Endothelial cell of umbilical vein (primary cell): Measurements from ENCODE around the gene ST8SIA6. TPM values are rescaled to one million over a fixed set of nuclear protein-coding genes. Genes with fewer than 3 reads are reported as not detected.

Source experiments
- BruUV-seq: library from RNA; stranded (reverse); fragments of 400-500 nt; replicated peaks from 2 replicates; lab custom pipeline; 2021; lab: Mats Ljungman, UMichigan
- CTCF ChIA-PET: fragments of 300-600, 350-600 bp; sonication (Branson Sonifier 250); formaldehyde crosslinking; loops from one replicate; lab custom pipeline; 2021; ENCODE audit warnings: antibody characterized with exemption, inconsistent platforms; lab: Charles Lee
- POLR2A ChIA-PET: fragments of 300-600, 350-600 bp; sonication (Branson Sonifier 250); formaldehyde crosslinking; loops from one replicate; lab custom pipeline; 2021; ENCODE audit warnings: antibody characterized with exemption, inconsistent platforms; lab: Charles Lee
- DNase-seq: peaks from one replicate; pipeline ENCODE4 v3.0.0-alpha.2; 2011; ENCODE audit warnings: low read depth, low spot score
- FAIRE-seq: peaks from 2 replicates; lab custom pipeline; 2011; peaks lifted over from hg19 to GRCh38; lab: Jason Lieb, UNC
- H2AFZ ChIP-seq: 2 replicates; pipeline ENCODE4 v1.6.0; 2012; ENCODE audit warnings: low read depth, low read length, control low read depth, inconsistent platforms
- H3K27ac ChIP-seq: 2 replicates; pipeline ENCODE4 v1.5.1; 2011; ENCODE audit warnings: low read depth, mild to moderate bottlenecking, control low read depth, low read length, moderate library complexity; ENCODE audit not compliant: insufficient read depth
- H3K27me3 ChIP-seq, 2 experiments: 2 replicates each; pipeline versions ENCODE4 v1.6.0 to v1.6.1; 2011; ENCODE audit warnings: low read length in 2 of 2, mixed read lengths in 1 of 2; ENCODE audit not compliant: control insufficient read depth in 2 of 2, insufficient read depth in 2 of 2
- H3K36me3 ChIP-seq, 2 experiments: 2 replicates in 1 of 2; 3 replicates in 1 of 2; pipeline ENCODE4 v1.5.1; 2011; ENCODE audit warnings: low read length in 2 of 2, mild to moderate bottlenecking in 1 of 2, moderate library complexity in 1 of 2; ENCODE audit not compliant: control insufficient read depth in 2 of 2, insufficient read depth in 2 of 2; ENCODE audit errors: extremely low read depth in 1 of 2
- H3K4me1 ChIP-seq: 3 replicates; pipeline ENCODE4 v1.5.1; 2011; ENCODE audit warnings: mild to moderate bottlenecking, low read length; ENCODE audit not compliant: control insufficient read depth, insufficient read depth; ENCODE audit errors: extremely low read depth
- H3K4me2 ChIP-seq: 2 replicates; pipeline ENCODE4 v1.6.1; 2011; ENCODE audit warnings: low read length, control low read depth, mixed read lengths; ENCODE audit not compliant: insufficient read depth
- H3K4me3 ChIP-seq, 3 experiments: fragments of 200-600 bp in 1 of 3; sonication (generic), shearing (Covaris generic) in 1 of 3; replicated peaks in 1 of 3; 2 replicates each; pipeline ENCODE4 v1.5.1; 2011 to 2016; ENCODE audit warnings: control low read depth in 3 of 3, low read length in 3 of 3, mild to moderate bottlenecking in 2 of 3, inconsistent platforms in 1 of 3, low read depth in 1 of 3, moderate library complexity in 1 of 3; ENCODE audit not compliant: insufficient read depth in 1 of 3
- H3K79me2 ChIP-seq: 2 replicates; pipeline ENCODE4 v1.6.0; 2012; ENCODE audit warnings: low read length, inconsistent platforms; ENCODE audit not compliant: control insufficient read depth, insufficient read depth
- H3K9ac ChIP-seq: replicated peaks from 2 replicates; pipeline ENCODE3; 2011; ENCODE audit warnings: low read length, control low read depth; ENCODE audit not compliant: insufficient read depth; ENCODE audit errors: extremely low read depth
- H3K9me1 ChIP-seq: replicated peaks from 3 replicates; pipeline ENCODE4 v1.6.0; 2011; ENCODE audit warnings: mild to moderate bottlenecking, low read length; ENCODE audit not compliant: control insufficient read depth, insufficient read depth; ENCODE audit errors: extremely low read depth
- H3K9me3 ChIP-seq: replicated peaks from 2 replicates; pipeline ENCODE4 v1.5.1; 2012; ENCODE audit warnings: low read length, inconsistent platforms; ENCODE audit not compliant: control insufficient read depth, insufficient read depth
- H4K20me1 ChIP-seq: replicated peaks from 2 replicates; pipeline ENCODE3; 2011; ENCODE audit warnings: mild to moderate bottlenecking, low read length; ENCODE audit not compliant: control insufficient read depth, insufficient read depth; ENCODE audit errors: extremely low read depth
- EZH2 ChIP-seq: IDR thresholded peaks from 2 replicates; pipeline ENCODE4 v1.6.1; 2012; ENCODE audit warnings: borderline replicate concordance, low read depth, mild to moderate bottlenecking, moderate library complexity, low read length, inconsistent platforms; ENCODE audit not compliant: severe bottlenecking
- FOS ChIP-seq: IDR thresholded peaks from 2 replicates; pipeline ENCODE4 v1.6.1; 2011; ENCODE audit warnings: mild to moderate bottlenecking, low read length, moderate library complexity, borderline replicate concordance; ENCODE audit not compliant: insufficient read depth
- GATA2 ChIP-seq: IDR thresholded peaks from 2 replicates; pipeline ENCODE4 v1.7.0; 2011; ENCODE audit warnings: low read depth, mild to moderate bottlenecking, moderate library complexity, mixed read lengths, low read length; ENCODE audit not compliant: insufficient read length, insufficient read depth
- JUN ChIP-seq: IDR thresholded peaks from 2 replicates; pipeline ENCODE4 v1.6.1; 2011; ENCODE audit warnings: borderline replicate concordance, low read depth; ENCODE audit not compliant: insufficient read length, insufficient read depth
- MYC ChIP-seq: IDR thresholded peaks from one replicate; pipeline ENCODE4 v1.6.1; 2011; ENCODE audit warnings: mild to moderate bottlenecking, low read depth, low read length
- POLR2A ChIP-seq: IDR thresholded peaks from 2 replicates; pipeline ENCODE4 v1.6.1; 2012; ENCODE audit warnings: low read depth, mild to moderate bottlenecking, control low read depth, low read length
- POLR2AphosphoS5 ChIP-seq: IDR thresholded peaks from 2 replicates; pipeline ENCODE4 v1.6.1; 2012; ENCODE audit warnings: low read depth, mild to moderate bottlenecking, control low read depth, low read length, moderate library complexity; ENCODE audit not compliant: insufficient read depth
- dilution Hi-C: fragments of 300-500 bp; cut with MboI; formaldehyde crosslinking; loops from one replicate; pipeline ENCODE4 v1.15.0; 2019; ENCODE audit warnings: low sequenced_read_pairs; ENCODE audit not compliant: extremely low pct_ligation_motif_present
- intact Hi-C: fragments of 100-400 bp; cut with micrococcal nuclease; formaldehyde crosslinking; loops from one replicate; pipeline ENCODE4 v1.10.0; 2022
- polyA plus RNA-seq, 4 experiments: library from polyadenylated mRNA; depleted of rRNA in 3 of 4; stranded (reverse) in 3 of 4; unstranded in 1 of 4; fragments of >200 nt; gene quantifications; 2 replicates each; pipeline versions ENCODE4 v1.2.1 to v1.2.3, GENCODE V29; 2011 to 2012; ENCODE audit warnings: missing spikeins in 1 of 4
- total RNA-seq: library from RNA; stranded (reverse); gene quantifications from 2 replicates; pipeline ENCODE4 v1.2.3, GENCODE V29; 2021
- TF ChIP-seq, protein P1 (sequence below): IDR thresholded peaks from 2 replicates; pipeline ENCODE4 v1.6.1; 2011; ENCODE audit not compliant: insufficient read depth, insufficient read length
- TF ChIP-seq, protein P2 (sequence below), 2 donors: IDR thresholded peaks; 1 replicate in 1 of 2; 2 replicates in 1 of 2; pipeline ENCODE4 v1.5.1; 2011; ENCODE audit warnings: low read length in 2 of 2, mild to moderate bottlenecking in 2 of 2, moderate library complexity in 2 of 2, control low read depth in 1 of 2, inconsistent platforms in 1 of 2, low read depth in 1 of 2; ENCODE audit not compliant: insufficient read depth in 1 of 2; ENCODE audit errors: extremely low read depth in 1 of 2

ST8SIA6 gene
- total and polyA plus RNA-seq, 2 donors (not counting 3 experiments of a cell fraction or from before 2014, with no cell fraction given), result 0.40 to 0.51 TPM

DNA sequence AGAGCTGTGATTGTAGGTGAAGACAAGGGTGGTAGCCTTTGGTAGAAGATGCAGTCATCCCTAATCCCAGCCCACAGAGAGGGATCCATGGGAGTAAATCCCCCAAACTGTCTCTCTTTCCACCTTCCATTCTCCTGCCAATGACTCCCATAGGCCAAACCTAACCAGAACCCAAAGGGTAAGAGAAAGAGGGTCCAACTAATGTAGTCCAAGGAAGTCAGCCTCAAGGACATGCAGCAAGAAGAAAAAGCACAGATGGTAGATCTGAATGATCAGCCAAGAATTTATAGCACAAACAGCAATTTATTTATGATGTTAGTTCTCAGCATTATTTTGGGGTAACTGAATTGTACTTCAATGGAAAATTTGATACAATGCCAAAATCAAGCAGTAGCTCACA lies 87.7 kb downstream of the ST8SIA6 start:
- no peaks in the 10 kb centered on the region for H3K36me3 ChIP-seq
- H3K4me2 ChIP-seq, result no peak overlapping the region
- H3K4me3 ChIP-seq, result no peak overlapping the region
- H3K9me3 ChIP-seq, result no peaks in the 10 kb centered on the region
- BruUV-seq, result no TSS peak
- H2AFZ ChIP-seq, result no peak overlapping the region
- ChIA-PET POLR2A (no interaction called here), CTCF (interaction anchor here (0.8 to 4.8 kb wide), 2 partner anchors 10 to 13 kb away, joined by 3 to 30 read pairs; no protein-coding TSS in a partner anchor)
- H4K20me1 ChIP-seq, result no peaks in the 10 kb centered on the region
- dilution Hi-C loops, result no loop called here
- H3K27ac ChIP-seq, result no peak overlapping the region
- H3K27me3 ChIP-seq, result peaks cover 0 to 2% of the 10 kb centered on the region in 2 experiments
- H3K9me1 ChIP-seq, result no peaks in the 10 kb centered on the region
- H3K79me2 ChIP-seq, result no peaks in the 10 kb centered on the region
- DNase-seq (no peak), FAIRE-seq (no peak)
- H3K9ac ChIP-seq, result no peak overlapping the region
- TF ChIP-seq, protein P1, sequence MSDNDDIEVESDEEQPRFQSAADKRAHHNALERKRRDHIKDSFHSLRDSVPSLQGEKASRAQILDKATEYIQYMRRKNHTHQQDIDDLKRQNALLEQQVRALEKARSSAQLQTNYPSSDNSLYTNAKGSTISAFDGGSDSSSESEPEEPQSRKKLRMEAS, result no peak
- TF ChIP-seq FOS (no peak), POLR2AphosphoS5 (no peak), JUN (no peak), POLR2A (no peak), EZH2 (no peak), MYC (no peak), GATA2 (no peak)
- TF ChIP-seq, protein P2, sequence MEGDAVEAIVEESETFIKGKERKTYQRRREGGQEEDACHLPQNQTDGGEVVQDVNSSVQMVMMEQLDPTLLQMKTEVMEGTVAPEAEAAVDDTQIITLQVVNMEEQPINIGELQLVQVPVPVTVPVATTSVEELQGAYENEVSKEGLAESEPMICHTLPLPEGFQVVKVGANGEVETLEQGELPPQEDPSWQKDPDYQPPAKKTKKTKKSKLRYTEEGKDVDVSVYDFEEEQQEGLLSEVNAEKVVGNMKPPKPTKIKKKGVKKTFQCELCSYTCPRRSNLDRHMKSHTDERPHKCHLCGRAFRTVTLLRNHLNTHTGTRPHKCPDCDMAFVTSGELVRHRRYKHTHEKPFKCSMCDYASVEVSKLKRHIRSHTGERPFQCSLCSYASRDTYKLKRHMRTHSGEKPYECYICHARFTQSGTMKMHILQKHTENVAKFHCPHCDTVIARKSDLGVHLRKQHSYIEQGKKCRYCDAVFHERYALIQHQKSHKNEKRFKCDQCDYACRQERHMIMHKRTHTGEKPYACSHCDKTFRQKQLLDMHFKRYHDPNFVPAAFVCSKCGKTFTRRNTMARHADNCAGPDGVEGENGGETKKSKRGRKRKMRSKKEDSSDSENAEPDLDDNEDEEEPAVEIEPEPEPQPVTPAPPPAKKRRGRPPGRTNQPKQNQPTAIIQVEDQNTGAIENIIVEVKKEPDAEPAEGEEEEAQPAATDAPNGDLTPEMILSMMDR (IDR thresholded peaks at IDR 0.05; ENCODE audit: extremely low read depth in 1 of 2, insufficient read depth in 1 of 2, low read depth in 1 of 2, low read length in 2 of 2), result no peak
- intact Hi-C loops, result no loop called here
- H3K4me1 ChIP-seq, result no peaks in the 10 kb centered on the region
